Parathyroid adenoma (tissue), 2 donors: ENCODE results near the gene COL5A3.
"Not testable (repeated sequence)": the region's sequence is repeated elsewhere in the genome, so short reads cannot be mapped to it uniquely, and the experiment has no call there.

Experiments used
- H2AFZ ChIP-seq: fragments of 300-600 bp; sonication (generic); one replicate; pipeline ENCODE4 v1.7.0; 2017; ENCODE audit warnings: antibody characterized with exemption, mild to moderate bottlenecking
- H3K27ac ChIP-seq: fragments of 300-600 bp; sonication (generic); one replicate; pipeline ENCODE4 v1.7.0; 2017
- H3K27me3 ChIP-seq: fragments of 300-600 bp; sonication (generic); one replicate; pipeline ENCODE4 v1.7.0; 2017; ENCODE audit warnings: low read length; ENCODE audit not compliant: control insufficient read depth, insufficient read depth
- H3K36me3 ChIP-seq: fragments of 300-600 bp; sonication (generic); one replicate; pipeline ENCODE4 v1.7.0; 2017; ENCODE audit warnings: low read length; ENCODE audit not compliant: control insufficient read depth, insufficient read depth
- H3K4me1 ChIP-seq: fragments of 300-600 bp; sonication (generic); one replicate; pipeline ENCODE4 v1.7.0; 2017; ENCODE audit warnings: control low read depth
- H3K4me2 ChIP-seq: fragments of 300-600 bp; sonication (generic); one replicate; pipeline ENCODE4 v1.7.0; 2017; ENCODE audit warnings: low read length
- H3K4me3 ChIP-seq: fragments of 300-600 bp; sonication (generic); one replicate; pipeline ENCODE4 v1.7.0; 2017; ENCODE audit warnings: low read depth, low read length
- H3K79me2 ChIP-seq: fragments of 300-600 bp; sonication (generic); one replicate; pipeline ENCODE4 v1.7.0; 2017; ENCODE audit warnings: control low read depth
- H3K9ac ChIP-seq: fragments of 300-600 bp; sonication (generic); one replicate; pipeline ENCODE4 v1.7.0; 2017; ENCODE audit warnings: mild to moderate bottlenecking
- H3K9me3 ChIP-seq: fragments of 300-600 bp; sonication (generic); one replicate; pipeline ENCODE4 v1.7.0; 2017; ENCODE audit warnings: low read length; ENCODE audit not compliant: control insufficient read depth
- CTCF ChIP-seq: fragments of 300-600 bp; sonication (generic); IDR thresholded peaks from one replicate; pipeline ENCODE4 v1.7.0; 2017; ENCODE audit warnings: antibody characterized with exemption, mild to moderate bottlenecking
- donor health status: primary hyperparathyroidism.

Gene COL5A3

DNA sequence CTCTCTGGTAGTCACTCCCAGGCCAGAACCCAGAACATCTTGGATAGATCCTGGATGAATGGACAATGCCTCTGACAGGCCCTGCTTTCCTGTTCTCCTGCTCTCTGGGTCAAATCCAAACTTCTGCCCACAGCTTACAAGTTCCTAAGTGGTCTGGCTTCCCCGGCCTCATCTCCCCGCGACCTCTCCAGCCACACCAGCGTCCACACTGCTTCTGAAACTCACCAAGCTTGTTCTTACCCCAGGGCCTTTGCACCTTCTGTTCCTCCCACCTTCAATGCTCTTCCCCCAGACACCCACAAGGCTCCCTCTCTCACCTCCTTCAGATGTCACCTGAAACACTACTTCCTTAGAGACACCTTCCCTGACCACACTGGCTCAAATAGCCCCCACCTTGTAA lies 77.5 kb downstream of the COL5A3 start:
- H3K4me3 ChIP-seq, result no peak overlapping the region

GRCh38 chr19:9931629-9932028 lies 78.7 kb downstream of the COL5A3 start:
- H3K4me2 ChIP-seq, result no peak overlapping the region
- peaks cover 12% of the 10 kb centered on the region for H3K4me1 ChIP-seq
- H3K36me3 ChIP-seq, result no peaks in the 10 kb centered on the region
- H3K79me2 ChIP-seq, result no peaks in the 10 kb centered on the region
- H3K27me3 ChIP-seq, result no peaks in the 10 kb centered on the region
- H3K9ac ChIP-seq, result no peak overlapping the region
- no peaks in the 10 kb centered on the region for H3K9me3 ChIP-seq
- H3K4me3 ChIP-seq, result no peak overlapping the region
- TF ChIP-seq CTCF, result no peak
- no peak overlapping the region for H2AFZ ChIP-seq
- H3K27ac ChIP-seq, result no peak overlapping the region

More for the DNA sequence above, 77.5 kb downstream of the COL5A3 start:
- no peak overlapping the region for H3K9ac ChIP-seq
- H3K79me2 ChIP-seq, result no peaks in the 10 kb centered on the region
- H3K27me3 ChIP-seq, result no peaks in the 10 kb centered on the region
- TF ChIP-seq CTCF, result no peak
- no peak overlapping the region for H2AFZ ChIP-seq
- no peaks in the 10 kb centered on the region for H3K36me3 ChIP-seq
- H3K4me2 ChIP-seq, result no peak overlapping the region
- peaks cover 12% of the 10 kb centered on the region for H3K4me1 ChIP-seq
- H3K9me3 ChIP-seq, result no peaks in the 10 kb centered on the region
- no peak overlapping the region for H3K27ac ChIP-seq

GRCh38 chr19:9923440-9923839 lies 86.9 kb downstream of the COL5A3 start:
- Histone ChIP-seq H3K9ac (no peak overlapping the region), H3K27ac (no peak overlapping the region), H3K4me3 (no peak overlapping the region), H3K36me3 (no peaks in the 10 kb centered on the region), H2AFZ (no peak overlapping the region), H3K4me2 (no peak overlapping the region), H3K9me3 (no peaks in the 10 kb centered on the region), H3K4me1 (no peaks in the 10 kb centered on the region), H3K79me2 (no peaks in the 10 kb centered on the region), H3K27me3 (no peaks in the 10 kb centered on the region)
- TF ChIP-seq CTCF, result no peak

DNA sequence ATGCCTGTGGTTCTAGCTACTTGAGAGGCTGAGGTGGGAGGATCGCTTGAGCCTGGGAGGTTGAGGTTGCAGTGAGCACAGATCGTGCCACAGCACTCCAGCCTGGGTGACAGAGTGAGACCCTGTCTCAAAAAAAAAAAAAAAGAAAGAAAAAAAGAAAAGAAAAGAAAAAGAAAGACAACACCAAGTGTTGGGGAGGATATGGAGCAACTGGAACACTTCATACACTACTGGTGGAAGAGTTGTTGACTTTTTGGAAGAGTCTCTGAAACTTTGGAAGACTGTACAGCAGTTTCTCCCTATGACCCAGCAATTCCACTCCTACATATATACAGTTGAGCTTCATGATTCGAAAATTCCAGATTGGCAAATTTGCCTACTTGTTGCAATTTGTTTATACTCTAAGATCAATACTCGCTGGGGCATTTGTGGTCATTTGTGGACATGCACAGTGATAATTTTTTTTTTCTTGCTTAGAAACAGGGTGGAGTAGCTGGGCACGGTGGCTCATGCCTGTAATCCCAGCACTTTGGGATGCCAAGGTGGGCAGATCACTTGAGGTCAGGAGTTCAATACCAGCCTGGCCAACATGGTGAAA lies 87.4 kb downstream of the COL5A3 start:
- H3K9ac ChIP-seq, H3K27me3 ChIP-seq, H3K36me3 ChIP-seq, H3K79me2 ChIP-seq, H3K27ac ChIP-seq, H3K4me3 ChIP-seq, H3K9me3 ChIP-seq, H3K4me1 ChIP-seq, H2AFZ ChIP-seq, H3K4me2 ChIP-seq: not testable (repeated sequence)

DNA sequence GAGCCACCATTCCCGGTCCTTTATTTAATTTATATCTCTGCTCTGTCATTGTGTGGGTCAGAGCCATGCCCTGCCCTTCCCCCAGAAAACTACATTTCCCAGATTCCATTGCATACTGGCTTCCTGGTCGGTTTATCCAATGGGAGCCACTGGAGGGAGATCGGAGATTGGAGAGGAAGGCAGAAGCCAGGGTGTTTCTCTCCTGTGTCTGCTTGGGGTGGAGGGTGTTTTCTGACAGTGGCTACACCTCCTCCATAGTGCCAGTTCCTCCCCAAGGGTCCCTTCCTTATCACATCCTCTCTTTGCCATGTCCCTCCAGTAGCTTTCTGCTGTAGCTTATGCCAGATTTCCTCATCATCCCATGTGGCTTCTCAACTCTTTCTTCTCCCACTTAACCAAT lies 93.0 kb downstream of the COL5A3 start:
- Histone ChIP-seq H3K4me1 (no peaks in the 10 kb centered on the region), H3K27me3 (no peaks in the 10 kb centered on the region), H3K9ac (no peak overlapping the region), H3K36me3 (no peaks in the 10 kb centered on the region), H2AFZ (no peak overlapping the region), H3K4me2 (no peak overlapping the region), H3K9me3 (no peaks in the 10 kb centered on the region), H3K79me2 (no peaks in the 10 kb centered on the region), H3K4me3 (no peak overlapping the region), H3K27ac (no peak overlapping the region)
- no peak for TF ChIP-seq CTCF
